ENCODE results near the gene ASCL5.

The ASCL5 gene

GRCh38 chr1:201145816-201146215 is 18.8 kb upstream of the ASCL5 start:
- ChIA-PET CTCF (no interaction called here), POLR2A (no interaction called here)
- no peak for DNase-seq (ENCODE audit: low read depth, low spot score)
- H3K4me3 ChIP-seq (ENCODE audit: low read depth, low read length): no peak overlapping the region
- TF ChIP-seq, protein P1, sequence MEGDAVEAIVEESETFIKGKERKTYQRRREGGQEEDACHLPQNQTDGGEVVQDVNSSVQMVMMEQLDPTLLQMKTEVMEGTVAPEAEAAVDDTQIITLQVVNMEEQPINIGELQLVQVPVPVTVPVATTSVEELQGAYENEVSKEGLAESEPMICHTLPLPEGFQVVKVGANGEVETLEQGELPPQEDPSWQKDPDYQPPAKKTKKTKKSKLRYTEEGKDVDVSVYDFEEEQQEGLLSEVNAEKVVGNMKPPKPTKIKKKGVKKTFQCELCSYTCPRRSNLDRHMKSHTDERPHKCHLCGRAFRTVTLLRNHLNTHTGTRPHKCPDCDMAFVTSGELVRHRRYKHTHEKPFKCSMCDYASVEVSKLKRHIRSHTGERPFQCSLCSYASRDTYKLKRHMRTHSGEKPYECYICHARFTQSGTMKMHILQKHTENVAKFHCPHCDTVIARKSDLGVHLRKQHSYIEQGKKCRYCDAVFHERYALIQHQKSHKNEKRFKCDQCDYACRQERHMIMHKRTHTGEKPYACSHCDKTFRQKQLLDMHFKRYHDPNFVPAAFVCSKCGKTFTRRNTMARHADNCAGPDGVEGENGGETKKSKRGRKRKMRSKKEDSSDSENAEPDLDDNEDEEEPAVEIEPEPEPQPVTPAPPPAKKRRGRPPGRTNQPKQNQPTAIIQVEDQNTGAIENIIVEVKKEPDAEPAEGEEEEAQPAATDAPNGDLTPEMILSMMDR (IDR thresholded peaks at IDR 0.05; ENCODE audit: insufficient read depth, low read length, missing control alignments): no peak

GRCh38 chr1:201145132-201145531 is 18.1 kb upstream of the ASCL5 start:
- no peak overlapping the region for H3K4me3 ChIP-seq (ENCODE audit: low read depth, low read length)
- TF ChIP-seq, protein P1 (IDR thresholded peaks at IDR 0.05; ENCODE audit: insufficient read depth, low read length, missing control alignments): no peak
- no peak for DNase-seq (ENCODE audit: low read depth, low spot score)
- ChIA-PET CTCF (interaction anchor here (0.7 kb wide), 1 partner anchor 8 kb away, joined by 3 read pairs; no protein-coding TSS in a partner anchor), POLR2A (no interaction called here)

- ChIA-PET POLR2A (no interaction called here), CTCF (interaction anchor here (0.7 kb wide), 1 partner anchor 8 kb away, joined by 3 read pairs; no protein-coding TSS in a partner anchor)
- TF ChIP-seq, protein P1 (IDR thresholded peaks at IDR 0.05; ENCODE audit: insufficient read depth, low read length, missing control alignments): no peak
Measured at GRCh38 chr1:201144701-201145100, 17.7 kb upstream of the ASCL5 start.

GRCh38 chr1:201143726-201144635 is 17.0 kb upstream of the ASCL5 start:
- POLR2A ChIA-PET: no interaction called here
- no peak for DNase-seq (ENCODE audit: low read depth, low spot score)
- TF ChIP-seq, protein P1 (IDR thresholded peaks at IDR 0.05; ENCODE audit: insufficient read depth, low read length, missing control alignments): no peak
- CTCF ChIA-PET: interaction anchor here (0.7 kb wide), 1 partner anchor 9 kb away, joined by 3 read pairs; no protein-coding TSS in a partner anchor
- no peak overlapping the region for H3K4me3 ChIP-seq (ENCODE audit: low read depth, low read length)

More at GRCh38 chr1:201144701-201145100, 17.7 kb upstream of the ASCL5 start:
- no peak for DNase-seq (ENCODE audit: low read depth, low spot score)
- no peak overlapping the region for H3K4me3 ChIP-seq (ENCODE audit: low read depth, low read length)

DNA sequence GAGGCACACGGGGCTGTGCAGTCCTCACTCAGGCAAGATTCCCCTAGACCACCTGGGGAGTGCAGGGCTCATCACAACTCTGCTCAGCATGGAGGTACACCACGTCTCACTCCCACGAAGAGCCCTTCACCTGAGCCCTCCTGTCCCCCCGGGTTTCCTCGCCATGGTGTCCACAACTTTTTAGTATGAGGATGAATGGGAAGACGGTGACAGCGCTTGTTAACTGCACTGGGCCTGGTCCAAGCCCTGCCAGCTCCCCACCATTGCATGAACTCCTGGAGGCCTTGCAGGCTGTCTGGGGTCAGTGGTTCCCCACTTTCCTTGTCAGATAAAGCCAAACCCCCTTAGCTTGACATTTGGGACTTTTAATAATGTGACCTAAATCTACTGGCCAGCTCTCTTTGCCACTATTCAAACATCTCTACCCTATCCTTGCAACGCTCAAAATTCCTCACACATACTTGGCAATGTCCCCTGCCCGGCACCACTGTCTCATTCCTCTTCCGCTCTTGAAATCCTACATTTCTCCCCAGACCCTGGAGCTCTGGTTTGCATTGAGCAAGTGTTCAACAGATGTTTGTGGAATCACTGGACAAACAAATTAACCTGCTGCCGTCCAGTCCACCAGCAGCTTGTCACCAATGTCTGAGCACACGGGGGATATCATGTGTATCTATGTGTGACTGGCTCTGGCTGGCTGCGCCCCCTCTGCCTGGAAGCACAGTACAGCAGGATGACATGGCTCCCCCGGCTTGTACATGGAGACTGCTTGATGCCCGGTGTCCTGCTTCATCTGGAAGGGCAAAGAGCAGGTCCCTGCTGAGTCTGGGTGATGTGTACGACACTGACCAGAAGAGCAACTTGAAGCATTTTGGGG is 16.1 kb upstream of the ASCL5 start:
- TF ChIP-seq, protein P1 (IDR thresholded peaks at IDR 0.05; ENCODE audit: insufficient read depth, low read length, missing control alignments): no peak
- DNase-seq (ENCODE audit: low read depth, low spot score): no peak
- POLR2A ChIA-PET: interaction anchor here (0.8 kb wide), 1 partner anchor 11 kb away, joined by 3 read pairs; the partner anchor contains the start of gene TMEM9
- no peak overlapping the region for H3K4me3 ChIP-seq (ENCODE audit: low read depth, low read length)
- CTCF ChIA-PET: no interaction called here

Data from AG04449 (cell line).